Measurements from ENCODE around the gene CDC42EP2.

CDC42EP2 gene

DNA sequence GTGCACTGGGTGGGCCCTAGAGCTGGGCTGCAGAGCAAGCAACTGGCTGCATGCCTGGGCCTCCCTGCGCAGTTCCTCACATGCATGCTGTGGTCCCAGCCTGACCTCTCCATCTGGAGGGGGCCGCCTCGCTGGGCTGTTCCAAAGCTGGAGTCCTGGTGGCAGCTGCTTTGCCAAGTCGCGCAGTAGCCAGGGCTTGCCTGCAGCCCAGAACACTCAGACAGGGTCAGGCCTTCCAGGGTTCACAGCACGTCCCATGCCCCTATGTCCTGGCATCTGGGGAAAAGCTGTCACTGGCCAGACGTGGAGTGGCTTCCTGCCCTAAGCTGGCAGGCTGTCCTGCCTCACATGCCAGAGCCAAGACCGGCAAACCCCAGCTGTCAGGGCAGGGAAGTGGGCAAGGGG is 16.5 kb upstream of the CDC42EP2 start:
- no peak for DNase-seq

GRCh38 chr11:65298655-65299179 is 15.9 kb upstream of the CDC42EP2 start:
- DNase-seq = no peak

- no peak for DNase-seq
These were observed 13.9 kb upstream of the CDC42EP2 start for GRCh38 chr11:65300621-65301275.

DNA sequence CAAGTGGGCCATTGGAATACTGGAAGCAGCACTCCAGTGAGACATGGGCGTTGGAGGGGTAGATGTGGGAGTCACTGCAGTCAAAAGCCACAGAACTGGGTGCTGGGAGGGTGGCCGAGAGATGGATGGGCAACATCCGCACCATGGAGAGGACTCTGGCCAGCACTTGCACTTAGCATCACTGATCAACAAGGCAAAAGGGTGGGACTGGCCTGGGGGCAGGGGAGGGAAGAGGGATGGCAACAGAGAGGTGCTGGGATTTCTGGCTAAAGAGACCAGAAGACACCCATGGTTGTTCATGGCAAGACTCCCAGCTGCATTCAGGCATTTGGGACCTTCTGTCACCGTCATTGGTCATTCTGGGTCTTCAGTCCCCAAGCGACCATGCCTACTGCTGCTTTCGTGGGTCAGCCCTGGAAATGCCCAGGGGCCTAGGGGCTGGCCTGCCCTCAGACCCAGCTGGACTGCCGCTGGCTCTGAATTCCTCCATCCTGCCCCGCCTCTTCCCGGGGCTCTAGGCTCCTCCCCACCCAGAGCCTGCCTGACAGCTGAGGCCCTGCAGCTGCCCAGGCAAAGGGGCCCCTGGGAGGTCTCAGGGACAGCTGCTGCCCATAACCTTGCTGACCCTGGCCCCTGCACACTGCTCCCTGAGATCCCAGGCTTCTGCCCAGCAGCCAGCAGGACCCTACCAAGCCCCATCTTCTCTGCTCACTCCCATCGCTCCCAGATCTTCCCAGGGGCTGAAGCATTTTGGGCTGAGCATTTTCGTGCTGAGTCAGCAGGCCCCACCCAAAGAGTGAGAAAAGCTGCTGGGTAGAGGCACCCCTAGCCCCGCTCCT is 13.0 kb upstream of the CDC42EP2 start:
- no peak for DNase-seq

GRCh38 chr11:65303555-65303954 is 11.1 kb upstream of the CDC42EP2 start:
- DNase-seq = no peak

GRCh38 chr11:65304110-65304509 is 10.6 kb upstream of the CDC42EP2 start:
- DNase-seq = no peak

GRCh38 chr11:65304613-65305012 is 10.1 kb upstream of the CDC42EP2 start:
- DNase-seq = no peak

- no peak for DNase-seq
These were observed 9.0 kb upstream of the CDC42EP2 start for GRCh38 chr11:65305501-65306268.

DNA sequence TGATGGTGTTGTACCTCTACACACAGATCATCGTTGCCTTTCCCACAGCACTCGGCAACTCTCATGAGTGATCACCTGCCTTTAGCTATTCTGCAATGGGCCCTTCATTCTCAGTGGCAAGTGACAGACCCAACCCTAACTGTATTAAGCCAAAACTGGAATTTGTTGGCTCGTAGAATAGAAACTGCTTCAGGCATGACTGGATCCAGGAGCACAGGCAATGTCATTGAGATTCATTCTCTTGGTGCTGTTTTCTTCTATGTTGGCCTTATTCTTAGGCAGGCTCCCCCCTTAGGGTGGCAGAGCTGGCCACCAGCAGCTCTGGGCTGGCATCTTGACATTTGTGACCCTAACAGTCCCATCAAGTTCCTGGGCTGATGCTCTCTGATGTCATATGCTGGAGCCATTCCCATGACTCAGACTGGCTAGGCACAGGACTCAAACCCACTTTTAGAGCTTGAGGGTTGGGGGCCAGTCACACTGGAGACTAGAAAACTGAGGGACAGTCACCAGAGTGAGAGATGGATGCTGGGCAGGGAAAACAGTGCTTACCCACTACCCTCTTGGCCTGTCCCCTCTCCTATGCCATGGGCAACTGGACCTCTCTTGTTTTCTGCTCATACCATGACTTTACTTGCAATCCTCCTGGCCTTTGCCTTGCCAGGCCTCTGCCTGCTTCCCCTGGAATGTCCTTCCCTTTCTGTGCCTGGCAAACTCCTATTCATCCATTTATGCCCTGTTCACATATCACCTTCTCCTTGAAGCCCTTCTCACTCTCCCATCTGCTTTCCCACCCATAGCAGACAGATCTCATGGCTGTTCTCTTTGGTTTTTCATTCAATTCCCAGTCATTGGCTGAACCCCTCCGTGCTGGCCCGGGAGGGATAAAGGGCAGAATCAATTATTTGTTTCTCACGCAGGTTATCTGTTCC is 7.1 kb upstream of the CDC42EP2 start:
- DNase-seq = no peak

- no peak for DNase-seq
These were observed 6.3 kb upstream of the CDC42EP2 start for GRCh38 chr11:65308281-65308891.

DNA sequence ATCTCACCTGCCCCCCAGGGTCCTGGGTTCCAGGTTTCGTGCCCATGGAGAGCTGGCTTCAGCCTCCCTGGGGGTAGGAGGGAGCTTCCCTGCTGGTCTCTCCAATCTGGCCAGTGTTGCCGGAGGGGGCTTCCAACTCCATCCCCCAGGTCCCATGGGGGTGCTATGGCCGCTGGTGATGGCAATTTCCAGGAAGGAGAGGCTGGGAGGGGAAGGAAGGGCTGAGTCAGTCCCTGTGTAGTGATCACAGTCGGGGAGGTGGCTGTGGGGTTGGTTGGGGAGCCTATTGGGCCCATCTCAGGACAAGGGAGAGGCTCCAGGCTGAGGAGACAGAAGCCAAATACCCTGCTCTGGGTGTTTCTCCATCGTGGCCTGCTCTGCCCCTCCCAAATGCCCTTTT is 5.7 kb upstream of the CDC42EP2 start:
- no peak for DNase-seq

DNA sequence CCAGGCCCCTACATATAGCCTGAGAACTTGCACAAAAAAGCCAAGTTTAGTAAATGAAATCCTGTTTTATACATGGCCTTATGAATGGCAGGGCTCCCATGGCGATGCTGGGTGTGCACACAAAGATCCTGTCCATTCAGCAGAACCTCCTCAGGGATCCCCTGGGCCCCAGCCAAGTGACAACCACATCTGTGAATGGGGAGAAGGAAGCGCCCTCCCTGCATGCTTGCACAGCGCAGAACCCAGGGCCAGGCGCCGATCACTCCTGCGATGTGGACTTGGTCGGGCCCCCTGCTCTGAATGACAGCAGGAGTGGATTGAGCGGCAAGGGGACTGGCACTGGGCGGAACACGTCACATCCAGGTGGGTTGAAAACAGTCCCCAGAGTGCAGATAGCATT is 4.5 kb upstream of the CDC42EP2 start:
- DNase-seq = no peak

DNA sequence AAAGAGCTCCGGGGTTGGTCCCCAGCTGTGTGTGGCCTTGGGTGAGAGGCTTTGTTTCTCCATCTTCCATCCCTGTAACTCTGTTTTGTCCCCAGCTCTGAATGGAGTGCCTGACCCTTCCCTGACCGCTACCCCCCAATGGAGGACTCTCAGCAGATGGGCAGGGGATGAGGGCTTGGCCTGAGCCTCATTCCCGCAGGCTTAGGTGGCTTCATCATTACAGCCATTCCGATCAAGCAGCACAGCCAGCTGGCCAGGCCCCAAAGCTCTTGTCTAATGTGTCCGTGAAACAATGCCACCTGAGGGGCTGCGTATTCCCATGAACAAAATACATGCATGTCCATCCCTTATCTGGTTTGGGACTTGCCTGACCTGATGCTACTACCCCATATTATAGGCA is 3.9 kb upstream of the CDC42EP2 start:
- no peak for DNase-seq

DNA sequence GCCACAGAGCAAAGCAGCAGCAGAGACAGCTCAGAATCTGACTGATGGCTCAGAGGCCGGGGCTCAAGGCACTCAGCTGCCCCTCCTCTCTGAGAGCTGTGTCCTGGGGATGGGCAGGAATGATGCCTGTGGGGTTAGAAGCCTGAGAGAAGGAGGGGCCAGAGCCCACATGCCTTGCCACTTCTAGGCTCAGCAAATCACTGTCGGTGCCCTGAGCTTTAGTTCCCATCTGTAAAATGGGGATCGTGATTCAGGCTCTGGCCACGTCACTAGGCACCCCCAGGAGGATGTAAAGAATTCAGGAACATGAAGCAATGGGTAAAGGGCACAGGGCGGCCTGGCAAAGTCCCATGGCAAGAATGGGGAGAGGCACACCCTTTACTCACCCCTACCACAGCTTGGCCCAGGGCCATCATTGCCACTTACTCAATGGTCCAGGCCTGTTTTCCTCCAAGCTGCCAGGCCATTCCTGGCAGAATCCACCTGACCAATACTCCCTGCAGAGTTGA is 3.4 kb upstream of the CDC42EP2 start:
- DNase-seq = no peak

DNA sequence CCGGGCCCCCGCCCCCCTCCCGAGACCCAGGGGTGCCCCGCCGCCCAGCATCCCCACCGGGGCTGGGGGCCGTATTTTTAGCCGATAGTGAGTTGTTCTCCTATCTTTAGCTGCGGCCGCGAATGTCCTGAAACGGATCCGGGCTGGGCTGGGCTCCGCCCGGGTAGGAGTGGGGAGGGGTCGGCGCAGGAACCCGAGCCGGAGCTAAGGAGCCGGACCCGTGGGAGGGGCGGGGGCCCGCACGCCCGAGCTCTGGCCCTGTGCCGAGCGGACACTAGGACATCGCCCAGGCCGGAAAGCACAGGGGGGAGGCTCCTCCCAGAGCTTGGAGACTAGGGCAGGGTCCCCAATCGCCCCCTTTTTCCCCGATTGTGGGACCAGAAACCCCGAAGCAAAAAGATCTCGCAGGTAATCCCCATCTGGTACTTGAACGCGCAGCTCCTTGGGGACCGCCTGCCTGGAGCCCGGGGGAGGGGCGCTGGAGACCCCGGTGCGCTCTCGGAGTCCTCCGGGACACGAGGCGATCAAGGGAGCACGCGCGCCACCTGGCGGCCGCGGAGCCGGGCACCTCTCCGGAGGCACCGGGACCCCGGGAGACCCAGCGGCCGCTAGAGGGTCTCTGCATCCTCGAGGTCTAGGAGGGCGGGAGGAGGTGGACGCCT is 669 bp downstream of the CDC42EP2 start:
- peak; percentile 76 for DNase-seq

GRCh38 chr11:65315866-65316226 is 1.2 kb downstream of the CDC42EP2 start:
- DNase-seq = no peak

- no peak for DNase-seq
These were observed 1.8 kb downstream of the CDC42EP2 start for GRCh38 chr11:65316227-65317024.

GRCh38 chr11:65317025-65317786 is 2.5 kb downstream of the CDC42EP2 start:
- no peak for DNase-seq

- DNase-seq = no peak
These were observed 5.9 kb downstream of the CDC42EP2 start for GRCh38 chr11:65320386-65321075.
